K562 (cell line): ENCODE data around the gene INS. TPM values are rescaled to one million over a fixed set of nuclear protein-coding genes. Genes with fewer than 3 reads are reported as not detected.

Experiments used
- ATAC-seq: fragments of 200-7000 bp; cut with Tn5 transposase; 3 replicates; pipeline ENCODE4 v1.9.1; 2020; ENCODE audit warnings: moderate library complexity
- BruUV-seq: library from RNA; stranded (reverse); fragments of 400-500 nt; replicated peaks from 2 replicates; lab custom pipeline; 2021; lab: Mats Ljungman, UMichigan
- CTCF ChIA-PET: fragments of 300-600 bp; formaldehyde crosslinking; extraction: SDS; loops from one replicate; lab custom pipeline; 2021; ENCODE audit warnings: low intra/inter-chr PET ratio; lab: Yijun Ruan, JAX
- POLR2A ChIA-PET: fragments of 300-600, 350-650 bp; sonication (Branson Sonifier 250); formaldehyde crosslinking; extraction: SDS; loops from one replicate; lab custom pipeline; 2021; ENCODE audit warnings: antibody characterized with exemption, inconsistent platforms; lab: Yijun Ruan, JAX
- DNase-seq, 4 experiments: peaks; one replicate each; pipeline versions ENCODE4 v3.0.0 to v3.0.0-alpha.2; 2011 to 2018; ENCODE audit warnings: low spot score in 3 of 4, mixed read lengths in 3 of 4; ENCODE audit errors: extremely low read depth in 1 of 4
- FAIRE-seq: peaks from 2 replicates; lab custom pipeline; 2011; peaks lifted over from hg19 to GRCh38; lab: Jason Lieb, UNC
- H2AFZ ChIP-seq: 2 replicates; pipeline ENCODE4 v1.6.0; 2011; ENCODE audit warnings: low read depth, low read length, control low read depth, inconsistent platforms
- H3K27ac ChIP-seq: fragments of 200-600 bp; 3 replicates; pipeline ENCODE4 v1.8.0; 2011; ENCODE audit warnings: low read depth, mild to moderate bottlenecking, control low read depth, inconsistent platforms, low read length, moderate library complexity, mixed read lengths; ENCODE audit errors: extremely low read depth
- H3K27me3 ChIP-seq, 2 experiments: fragments of 300-600 bp in 1 of 2; 2 replicates in 1 of 2; 3 replicates in 1 of 2; pipeline versions ENCODE4 v1.6.0 to v1.8.0; 2011; ENCODE audit warnings: inconsistent platforms in 2 of 2, low read length in 2 of 2, mild to moderate bottlenecking in 1 of 2, mixed read lengths in 1 of 2, moderate library complexity in 1 of 2; ENCODE audit not compliant: control insufficient read depth in 2 of 2, insufficient read depth in 2 of 2
- H3K36me3 ChIP-seq: fragments of 300-600 bp; 3 replicates; pipeline ENCODE4 v1.8.0; 2011; ENCODE audit warnings: mild to moderate bottlenecking, low read length, inconsistent platforms; ENCODE audit not compliant: control insufficient read depth, insufficient read depth
- H3K4me1 ChIP-seq, 2 experiments: fragments of 200-600 bp in 1 of 2; replicated peaks in 1 of 2; 2 replicates in 1 of 2; 3 replicates in 1 of 2; pipeline versions ENCODE4 v1.5.1 to v1.8.0; 2011; ENCODE audit warnings: inconsistent platforms in 2 of 2, low read length in 2 of 2, mild to moderate bottlenecking in 1 of 2, mixed read lengths in 1 of 2, moderate library complexity in 1 of 2; ENCODE audit not compliant: control insufficient read depth in 2 of 2, insufficient read depth in 2 of 2
- H3K4me2 ChIP-seq: 2 replicates; pipeline ENCODE4 v1.6.1; 2011; ENCODE audit warnings: low read length, control low read depth, inconsistent platforms, mixed read lengths; ENCODE audit not compliant: insufficient read depth
- H3K4me3 ChIP-seq: fragments of 200-600 bp; sonication (generic), shearing (Covaris generic); 2 replicates; pipeline ENCODE4 v1.5.1; 2016; ENCODE audit warnings: control low read depth, inconsistent platforms
- H3K79me2 ChIP-seq: fragments of 200-600 bp; 3 replicates; pipeline ENCODE4 v1.8.0; 2011; ENCODE audit warnings: low read length, inconsistent platforms; ENCODE audit not compliant: control insufficient read depth, insufficient read depth
- H3K9ac ChIP-seq, 2 experiments: 2 replicates each; pipeline versions ENCODE4 v1.6.0 to v1.6.1; 2011; ENCODE audit warnings: low read depth in 2 of 2, low read length in 2 of 2, control low read depth in 1 of 2, inconsistent platforms in 1 of 2, mild to moderate bottlenecking in 1 of 2, mixed read lengths in 1 of 2; ENCODE audit not compliant: insufficient read depth in 1 of 2
- H3K9me1 ChIP-seq: one replicate; pipeline ENCODE4 v1.6.0; 2011; ENCODE audit warnings: inconsistent platforms, mild to moderate bottlenecking, low read length, moderate library complexity; ENCODE audit not compliant: control insufficient read depth, insufficient read depth
- H3K9me3 ChIP-seq: replicated peaks from 2 replicates; pipeline ENCODE4 v1.5.1; 2011; ENCODE audit warnings: low read depth, low read length, inconsistent platforms; ENCODE audit not compliant: control insufficient read depth, insufficient read depth
- H4K20me1 ChIP-seq: replicated peaks from 2 replicates; pipeline ENCODE4 v1.6.1; 2011; ENCODE audit warnings: low read length, inconsistent platforms, mixed read lengths; ENCODE audit not compliant: control insufficient read depth, insufficient read depth
- CAMTA2 ChIP-seq: fragments of 250-450 bp; sonication (Bioruptor Pico); conservative IDR thresholded peaks from 2 replicates; pipeline ENCODE4 v1.5.1; 2022
- CBFA2T2 ChIP-seq: fragments of 450-650 bp; conservative IDR thresholded peaks from 2 replicates; pipeline ENCODE4 v1.6.1; 2017; ENCODE audit warnings: mild to moderate bottlenecking
- FOXP1 ChIP-seq: sonication (generic); formaldehyde crosslinking; IDR thresholded peaks from 2 replicates; pipeline ENCODE4 v1.8.0; 2022; ENCODE audit warnings: mild to moderate bottlenecking, missing genetic modification reagents
- NFE2 ChIP-seq: IDR thresholded peaks from 2 replicates; pipeline ENCODE4 v1.6.1; 2014; ENCODE audit warnings: antibody characterized with exemption, low read depth
- SP1 ChIP-seq: sonication (generic); formaldehyde crosslinking; IDR thresholded peaks from 2 replicates; pipeline ENCODE4 v1.8.1; 2022; ENCODE audit warnings: mild to moderate bottlenecking, missing genetic modification reagents
- XRCC5 ChIP-seq: fragments of 200-400 bp; formaldehyde crosslinking; IDR thresholded peaks from 2 replicates; pipeline ENCODE4 v1.6.1; 2017; ENCODE audit warnings: low read depth, mild to moderate bottlenecking, low read length
- ZFX ChIP-seq: sonication (generic); formaldehyde crosslinking; IDR thresholded peaks from 2 replicates; pipeline ENCODE4 v1.8.0; 2022; ENCODE audit warnings: mild to moderate bottlenecking, missing genetic modification reagents, moderate library complexity
- WGBS: fragments of 100-300 bp; shearing (Covaris generic); methylation state at CpG from one replicate; pipeline ENCODE4 v1.1.6; 2016; ENCODE audit warnings: low coverage, mixed read lengths; ENCODE audit not compliant: insufficient coverage; ENCODE audit errors: missing lambda C conversion rate; 5-methylcytosine and 5-hydroxymethylcytosine counted together
- in situ Hi-C: fragments of 300-500 bp; cut with MboI; formaldehyde crosslinking; loops from 4 replicates; pipeline ENCODE4 v1.15.0; 2018; ENCODE audit warnings: inconsistent platforms, mixed read lengths
- intact Hi-C: fragments of 100-400 bp; cut with micrococcal nuclease; formaldehyde crosslinking; loops from 2 replicates; pipeline ENCODE4 v1.14.2; 2022
- polyA plus RNA-seq, 8 experiments: library from polyadenylated mRNA; depleted of rRNA in 4 of 8; stranded (reverse) in 5 of 8; unstranded in 3 of 8; fragments of >200 nt; fragmentation: Nextera tagmentation in 2 of 8; fragmentation: Illumina TruSeq in 1 of 8; extraction: Ambion mirVana in 2 of 8; extraction: Trizol in 1 of 8; gene quantifications; 2 replicates each; pipeline versions ENCODE4 v1.2.1 to v1.2.3, GENCODE V29; 2011 to 2014; ENCODE audit warnings: inconsistent platforms in 1 of 8, missing spikeins in 1 of 8
- total RNA-seq, 7 experiments: library from RNA; depleted of rRNA in 6 of 7; stranded (reverse); fragments of >200 nt in 6 of 7; fragmentation: Illumina TruSeq in 2 of 7; extraction: Trizol in 2 of 7; gene quantifications; 2 replicates each; pipeline versions ENCODE4 v1.2.1 to v1.2.3, GENCODE V29; 2011 to 2021; ENCODE audit warnings: low replicate concordance in 1 of 7

The INS gene
- total and polyA plus RNA-seq, 9 of the 15 experiments (the other 6 are each of a cell fraction or from before 2014, with no cell fraction given) = not detected

DNA sequence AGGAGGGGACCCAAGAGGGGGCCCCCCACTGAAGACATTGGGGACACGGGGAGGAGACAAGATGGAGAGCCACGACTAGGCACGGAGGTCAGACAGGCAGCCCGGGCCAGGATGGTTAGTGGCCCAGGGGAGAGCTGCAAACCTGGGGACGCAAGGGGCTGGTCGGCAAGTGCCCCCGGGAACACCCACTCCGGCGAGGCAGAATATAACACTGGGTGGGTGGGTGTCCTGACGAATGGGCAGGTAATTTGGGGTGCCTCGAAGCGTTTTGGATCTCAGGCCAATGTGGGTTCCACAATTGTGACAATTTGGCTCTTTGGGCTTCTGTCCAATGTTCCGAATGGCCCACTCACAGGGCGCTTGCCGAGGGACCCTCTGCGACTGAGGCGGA, 31.7 kb downstream of the INS start:
- H3K4me1 ChIP-seq = peaks cover 0 to 9% of the 10 kb centered on the region in 2 experiments; a peak in 1 of 5 replicates
- H2AFZ ChIP-seq = no peak overlapping the region
- no peaks in the 10 kb centered on the region for H3K36me3 ChIP-seq
- ChIA-PET POLR2A (interaction anchor here (0.6 kb wide), 1 partner anchor 670 kb away, joined by 4 read pairs; no protein-coding TSS in a partner anchor), CTCF (interaction anchor here (0.6 kb wide), 1 partner anchor 192 kb away, joined by 6 read pairs; no protein-coding TSS in a partner anchor)
- 2% methylated on average over 17 of the region's 17 CpGs for WGBS
- BruUV-seq = no TSS peak
- H3K9me1 ChIP-seq = no peaks in the 10 kb centered on the region
- FAIRE-seq (no peak), ATAC-seq (no peak), DNase-seq (no peak)
- no peak overlapping the region for H3K4me2 ChIP-seq
- H3K4me3 ChIP-seq = no peak overlapping the region
- intact Hi-C loops = no loop called here
- H3K79me2 ChIP-seq = no peaks in the 10 kb centered on the region
- no peak overlapping the region for H3K9ac ChIP-seq
- in situ Hi-C loops = no loop called here
- H3K9me3 ChIP-seq = 0 out of 2 replicates have a peak, but pooled peaks cover 3% of the 10 kb centered on the region
- H3K27me3 ChIP-seq = peaks cover 3 to 28% of the 10 kb centered on the region in 2 experiments; a peak in 3 of 5 replicates
- TF ChIP-seq CBFA2T2 = no peak
- TF ChIP-seq ZFX = no peak
- no peak for TF ChIP-seq XRCC5
- TF ChIP-seq SP1 (CRISPR knock-in tag) = no peak
- TF ChIP-seq NFE2 = no peak
- no peak for TF ChIP-seq FOXP1
- TF ChIP-seq CAMTA2 (CRISPR knock-in tag) = no peak
- TF ChIP-seq, all 486 proteins: peak for 0
- no peak overlapping the region for H3K27ac ChIP-seq
- H4K20me1 ChIP-seq = no peaks in the 10 kb centered on the region
